NCI-H748 (cell line): ENCODE measurements around the gene MCAT.
A peak's percentile ranks its signal among the peaks of the same experiment; 100 is the strongest.
"Not testable (repeated sequence)": the region's sequence is repeated elsewhere in the genome, so short reads cannot be mapped to it uniquely, and the experiment has no call there.

Source experiments
- DNase-seq: peaks from one replicate; lab custom pipeline; 2025; ENCODE audit not compliant: unreplicated experiment; lab: John Stamatoyannopoulos, UW

Gene MCAT

DNA sequence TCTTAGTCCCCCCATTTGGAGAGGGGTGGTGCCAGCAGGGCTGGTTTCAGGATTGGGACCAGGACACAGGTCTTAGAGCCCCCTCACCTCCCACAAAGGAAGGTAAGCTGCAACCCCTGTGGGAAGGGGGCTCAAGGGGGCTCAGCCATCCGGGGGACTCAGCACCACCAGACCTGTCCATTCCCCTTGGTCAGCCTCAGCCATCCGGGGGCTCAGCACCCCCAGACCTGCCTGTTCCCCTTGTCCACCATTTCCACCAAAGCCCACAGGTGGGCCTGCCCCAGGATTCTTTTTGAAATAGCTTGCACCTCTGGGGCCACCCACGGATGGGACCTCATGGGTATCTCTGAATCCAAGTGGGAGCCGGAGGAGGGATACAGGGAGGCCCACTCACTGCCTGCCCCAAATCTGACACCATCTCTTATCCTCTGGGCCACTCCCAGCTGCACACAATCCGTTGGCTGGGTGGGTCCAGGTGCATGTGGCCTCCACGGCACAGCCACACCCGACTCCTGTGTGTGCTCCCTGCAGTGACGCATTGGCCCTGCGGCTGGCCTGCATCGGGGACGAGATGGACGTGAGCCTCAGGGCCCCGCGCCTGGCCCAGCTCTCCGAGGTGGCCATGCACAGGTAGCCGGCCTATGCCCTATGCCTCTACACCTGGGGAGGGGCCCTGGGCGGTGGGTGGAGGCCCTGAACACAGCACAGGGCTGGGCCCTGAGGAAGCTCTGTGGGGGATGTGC lies 15.9 kb downstream of the MCAT start:
- DNase-seq: peak; percentile 63

DNA sequence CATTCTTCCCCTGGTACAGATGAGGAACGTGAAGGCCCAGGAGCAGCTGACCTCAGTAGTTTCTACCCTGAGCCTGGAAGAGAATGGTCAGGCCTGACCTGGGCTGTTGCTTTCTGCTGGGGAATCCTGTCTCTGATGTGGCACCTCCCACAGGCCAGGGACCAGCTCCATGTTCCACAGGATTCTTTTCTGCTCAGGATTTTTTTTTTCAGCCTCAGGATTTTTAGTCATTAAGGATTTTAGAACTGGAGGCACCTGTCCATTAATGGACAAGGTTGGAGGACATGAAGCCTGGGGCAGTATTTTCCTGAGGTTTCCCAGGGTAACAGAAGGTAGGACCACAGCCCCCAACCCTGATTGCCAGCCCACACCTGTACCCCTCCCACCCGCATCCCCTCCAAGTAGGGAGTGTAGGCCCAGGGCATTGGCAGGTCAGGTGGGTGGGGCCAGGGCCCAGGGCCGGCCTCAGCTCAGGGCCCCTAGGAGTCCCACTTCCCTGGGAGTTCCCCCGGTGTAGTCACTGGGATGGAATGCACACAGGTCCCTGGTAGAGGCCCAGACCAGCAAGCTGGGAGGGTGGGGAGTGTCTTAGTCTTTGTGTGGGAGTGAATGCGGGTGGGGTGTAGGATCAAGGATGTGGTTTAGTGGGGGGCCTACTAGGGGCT lies 16.6 kb downstream of the MCAT start:
- no peak for DNase-seq

DNA sequence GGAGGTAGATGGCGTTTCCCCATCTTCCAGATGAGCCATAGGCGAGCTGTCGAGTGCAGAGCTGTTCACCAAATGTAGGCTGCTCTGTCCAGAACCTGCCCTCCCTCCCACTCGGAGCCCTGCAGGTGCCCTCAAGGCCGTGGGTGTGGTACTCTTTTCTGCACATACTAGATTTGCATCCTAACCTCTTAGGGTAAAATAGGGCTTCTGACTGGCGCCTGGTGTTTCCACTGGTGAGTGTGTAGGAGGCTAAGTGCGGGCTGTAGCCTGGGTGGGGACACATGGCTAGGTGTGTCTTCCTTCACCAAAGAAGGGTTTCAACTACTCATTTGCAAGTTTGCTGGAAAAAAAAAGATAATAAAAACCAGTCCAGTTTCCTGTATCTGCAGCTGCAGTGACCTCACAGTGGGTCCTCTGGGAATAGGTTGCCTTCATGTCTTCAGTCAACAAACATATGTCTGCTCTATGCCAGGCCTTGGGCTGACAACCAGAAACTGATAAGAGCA lies 24.2 kb downstream of the MCAT start:
- DNase-seq: no peak

DNA sequence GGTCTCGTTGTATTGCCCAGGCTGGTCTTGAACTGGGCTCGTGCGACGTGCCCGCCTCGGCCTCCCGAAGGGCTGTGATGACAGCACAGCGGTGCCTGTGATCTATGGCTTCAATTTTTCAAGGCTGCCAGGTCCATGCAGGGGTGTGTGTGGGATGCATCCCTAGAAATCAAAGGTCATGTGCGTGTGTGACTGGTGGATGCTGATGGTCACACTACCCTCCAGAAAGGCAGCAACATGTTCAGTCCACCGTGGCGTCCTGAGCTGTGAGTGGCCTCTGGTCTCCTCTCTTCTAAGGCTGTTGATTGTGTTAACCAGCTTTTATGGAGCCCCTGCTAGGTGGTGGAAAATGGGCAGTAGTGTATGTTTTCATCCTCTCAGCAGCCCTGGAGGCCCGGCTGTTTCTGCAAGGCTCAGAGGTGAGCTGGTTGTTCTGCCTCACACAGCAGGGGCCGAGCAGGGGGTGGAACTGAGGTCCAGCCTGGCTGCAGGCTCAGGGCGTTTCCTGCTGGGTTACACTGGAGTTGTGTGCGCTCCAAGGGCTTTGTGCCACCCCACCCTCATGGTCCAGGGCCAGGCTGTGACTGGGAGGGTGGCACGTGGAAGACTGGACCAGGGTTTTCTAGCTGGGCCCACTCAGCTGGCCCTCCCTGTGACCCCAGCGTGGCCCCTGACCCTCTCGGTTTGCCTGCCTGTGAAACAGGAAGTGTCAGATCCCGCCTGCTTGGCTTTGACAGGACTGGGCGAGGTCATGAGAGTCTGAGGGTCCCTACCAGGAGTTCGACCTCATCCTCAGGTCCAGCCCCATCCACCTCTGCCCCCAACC lies 25.0 kb downstream of the MCAT start:
- DNase-seq: no peak

DNA sequence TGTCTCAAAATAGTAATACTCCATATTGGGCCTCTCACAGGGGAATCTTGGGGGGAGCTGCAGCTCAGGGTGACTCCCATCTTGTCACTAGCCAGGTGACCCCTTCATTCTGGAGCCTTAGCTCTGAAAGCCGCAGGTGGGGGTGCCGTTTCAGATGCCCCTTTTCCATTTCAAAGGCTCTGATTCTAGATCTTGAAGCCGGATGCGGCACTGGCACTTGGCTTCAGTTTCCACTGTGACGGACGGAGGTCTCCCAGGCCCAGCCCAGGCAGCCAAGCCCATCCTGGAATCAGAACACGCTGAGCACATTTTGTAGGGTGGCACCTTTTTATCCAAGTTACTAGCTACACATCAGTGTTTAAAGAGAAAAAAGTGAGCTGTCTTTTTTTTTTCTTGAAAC lies 26.3 kb downstream of the MCAT start:
- no peak for DNase-seq

DNA sequence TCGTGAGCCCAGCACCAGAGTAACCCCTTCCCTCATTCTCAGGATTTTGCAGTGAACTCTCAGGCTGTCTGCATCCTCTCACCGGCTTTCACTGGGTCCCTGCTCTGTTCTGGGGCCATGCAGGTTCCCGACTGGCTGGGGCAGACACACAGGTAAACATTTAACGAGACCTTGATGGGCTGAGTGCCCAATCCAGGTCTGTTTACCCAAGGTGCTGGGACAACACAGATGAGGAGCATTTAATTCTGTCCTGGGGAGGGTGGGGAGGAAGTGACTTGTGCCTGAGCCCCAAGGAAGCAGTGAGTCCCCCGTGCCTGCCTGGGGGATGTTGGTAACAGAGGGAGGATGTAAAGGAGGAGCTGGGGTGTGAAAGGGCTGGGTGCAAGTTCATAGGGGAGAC lies 28.2 kb downstream of the MCAT start:
- DNase-seq: peak; percentile 74

DNA sequence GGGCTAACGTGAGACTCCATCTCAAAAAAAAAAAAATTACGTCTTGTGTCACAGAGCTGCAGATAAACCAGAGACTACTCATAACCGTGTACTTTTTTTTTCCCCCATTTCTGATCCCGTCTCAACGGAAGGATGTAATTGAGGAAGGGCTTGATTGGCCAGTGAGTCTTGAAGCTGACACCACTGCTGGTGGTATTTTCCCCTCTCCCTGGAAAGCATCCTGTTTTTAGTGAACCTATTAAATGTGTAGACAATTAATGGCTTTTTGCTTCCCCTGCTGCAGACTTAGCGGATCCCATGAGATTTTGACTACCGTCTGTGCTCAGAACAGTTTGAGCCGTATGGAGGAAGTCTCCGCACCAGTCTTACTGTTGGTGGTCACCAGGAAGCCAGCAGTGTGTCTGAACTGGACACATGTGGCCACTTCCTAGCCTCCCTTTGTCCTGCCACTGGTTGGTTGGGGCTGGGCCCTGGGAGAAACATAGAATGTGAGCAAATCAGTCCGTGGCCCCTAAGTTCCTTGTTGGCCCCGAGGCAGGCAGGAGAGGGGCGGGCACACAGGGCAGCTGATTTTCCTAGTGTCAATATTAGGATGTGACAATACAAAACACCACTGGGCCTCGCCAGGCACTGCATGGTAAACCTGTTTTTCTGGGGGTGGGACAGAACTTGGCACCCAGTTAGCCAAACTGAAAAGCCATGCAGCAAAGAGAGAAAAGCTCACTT lies 29.5 kb downstream of the MCAT start:
- peak; percentile 69 for DNase-seq

DNA sequence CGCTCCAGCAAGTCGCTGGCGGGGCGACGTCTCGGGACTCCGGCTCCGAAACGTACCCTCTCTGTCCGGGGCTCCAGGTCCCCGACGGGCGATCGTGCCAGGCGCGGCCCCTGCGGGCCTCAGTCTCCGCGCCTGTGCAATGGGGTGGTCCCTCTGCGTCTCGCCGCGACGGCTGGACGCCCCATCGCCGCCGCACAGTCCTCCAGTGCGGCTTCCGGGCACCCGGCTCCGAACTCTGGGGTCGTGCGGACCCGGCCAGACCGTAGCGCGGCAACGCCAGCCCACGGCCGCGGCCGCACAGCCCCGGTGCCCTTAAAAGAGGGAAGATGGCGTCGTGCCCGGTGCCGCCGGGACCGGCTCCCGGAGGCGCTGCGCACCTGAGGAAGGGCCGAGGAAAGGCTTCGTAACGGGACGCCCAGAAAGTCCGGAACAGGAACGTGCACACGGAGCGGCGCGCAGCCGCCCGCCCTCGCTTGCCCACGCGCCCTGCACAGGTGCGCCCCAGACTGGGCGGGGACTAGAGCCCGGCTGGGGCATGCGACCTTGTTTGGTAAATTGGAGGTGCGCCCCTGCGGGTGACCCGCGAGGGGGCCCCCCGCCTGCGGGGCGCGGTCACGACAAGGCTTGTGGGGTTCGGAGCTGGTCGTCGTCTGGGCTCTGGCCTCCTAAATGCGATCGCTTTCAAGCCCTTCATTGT lies 32.1 kb downstream of the MCAT start:
- DNase-seq: peak; percentile 48

DNA sequence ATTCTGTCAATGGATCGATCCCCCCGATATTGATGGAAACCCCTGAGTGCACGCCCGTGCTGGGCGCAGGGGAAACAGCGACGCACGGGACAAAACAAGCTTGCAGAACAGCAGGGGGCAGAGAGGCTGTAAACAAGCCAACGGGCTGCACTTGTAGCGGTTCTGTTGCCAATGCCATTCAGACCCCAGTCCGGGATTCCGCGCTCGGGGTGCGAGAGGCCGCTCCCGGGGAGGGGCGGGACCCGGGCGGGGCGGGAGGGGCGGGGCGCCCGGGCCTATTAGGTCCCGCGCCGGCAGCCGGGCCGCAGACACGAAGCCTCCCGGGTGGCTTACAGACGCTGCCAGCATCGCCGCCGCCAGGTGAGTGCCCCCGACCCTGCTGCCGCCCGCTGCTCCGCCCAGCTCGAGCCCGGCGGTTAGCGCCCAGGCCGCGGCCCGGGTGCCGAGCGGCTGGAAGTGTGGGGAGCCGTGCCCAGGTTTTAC lies 32.7 kb downstream of the MCAT start, which contains the start of gene BIK:
TSS of gene BIK (plus strand) at position 307 of the 483 bp plus-strand sequence. CDS start 13,273 bp downstream, outside the sequence.
- peak; percentile 66 for DNase-seq

DNA sequence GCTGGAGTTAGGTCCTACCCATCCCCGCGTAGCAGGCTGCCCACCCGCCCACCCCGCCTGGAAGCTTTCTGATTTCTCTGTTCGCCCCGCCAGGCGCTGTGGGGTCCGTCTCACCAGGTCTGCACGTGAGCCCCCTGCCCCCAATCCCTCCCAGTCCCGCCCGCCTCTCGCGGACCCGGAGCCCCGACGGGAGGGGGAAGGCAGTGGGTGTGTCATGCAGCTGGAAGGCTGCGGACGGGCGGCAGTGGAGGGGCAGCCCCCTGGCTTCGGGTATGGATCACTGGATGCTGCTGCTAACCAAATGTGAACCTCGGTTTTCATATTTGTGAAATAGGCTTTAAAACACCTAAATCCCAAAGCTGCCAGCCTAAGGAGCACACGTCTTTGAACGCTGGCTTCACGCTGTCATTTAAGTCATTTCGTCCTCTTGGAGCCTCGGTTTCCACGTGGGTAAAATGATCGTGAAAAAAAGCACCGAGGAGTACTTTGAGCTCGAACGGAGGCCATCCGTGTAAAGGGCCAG lies 33.2 kb downstream of the MCAT start:
- peak; percentile 41 for DNase-seq

DNA sequence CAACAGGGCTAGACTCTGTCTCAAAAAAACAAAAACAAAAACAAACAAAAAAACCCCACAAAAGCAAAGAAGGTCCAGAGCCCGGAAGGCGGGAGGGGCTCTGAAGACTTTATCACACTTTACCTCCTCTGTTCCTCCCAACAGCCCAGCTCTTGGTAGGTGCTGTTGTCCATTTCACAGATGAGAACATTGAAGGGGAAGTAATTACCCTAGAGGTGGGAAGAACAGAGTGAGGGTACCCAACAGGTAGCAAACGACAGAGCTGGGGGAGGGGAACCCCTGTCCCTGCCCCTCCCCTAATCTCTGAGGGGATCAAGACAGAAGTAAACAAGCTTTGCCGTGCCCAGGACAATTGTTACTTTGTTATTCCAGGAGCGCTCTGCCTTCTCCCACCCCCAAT lies 33.7 kb downstream of the MCAT start:
- DNase-seq: no peak

DNA sequence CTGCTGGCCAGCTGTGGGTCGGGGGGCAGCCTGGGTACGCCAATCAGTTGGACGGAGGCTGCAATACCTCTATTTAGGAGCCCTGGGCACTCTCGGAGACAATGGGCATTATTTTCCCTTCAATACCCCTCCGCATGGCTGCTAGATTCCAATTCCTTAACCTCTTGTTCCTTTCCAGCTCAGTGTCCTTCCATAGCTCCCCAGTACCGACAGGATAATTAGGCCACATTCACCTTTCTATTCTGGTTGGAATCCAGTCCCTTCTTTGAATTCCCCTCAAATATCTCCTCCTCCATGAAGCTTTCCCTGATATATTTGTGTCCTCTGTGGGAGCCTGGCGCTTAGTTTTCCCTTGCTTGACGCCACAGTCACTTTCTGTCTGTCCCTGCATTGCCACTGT lies 36.9 kb downstream of the MCAT start:
- DNase-seq: no peak

DNA sequence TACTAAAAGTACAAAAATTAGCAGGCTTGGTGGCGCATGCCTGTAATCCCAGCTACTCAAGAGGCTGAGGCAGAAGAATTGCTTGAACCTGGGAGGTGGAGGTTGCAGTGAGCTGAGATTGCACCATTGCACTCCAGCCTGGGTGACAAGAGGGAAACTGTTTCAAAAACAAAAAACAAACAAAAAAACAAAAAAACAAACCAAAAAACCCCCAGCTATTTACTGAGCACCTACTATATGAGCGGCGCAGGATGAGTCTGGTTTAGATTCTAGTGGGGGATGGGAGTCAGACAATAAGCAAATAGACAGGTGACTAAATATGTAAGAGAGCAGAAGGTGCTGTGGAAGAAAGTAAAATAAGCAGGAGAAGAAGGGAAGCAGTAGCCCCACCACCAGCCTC lies 38.2 kb downstream of the MCAT start:
- not testable (repeated sequence) for DNase-seq

DNA sequence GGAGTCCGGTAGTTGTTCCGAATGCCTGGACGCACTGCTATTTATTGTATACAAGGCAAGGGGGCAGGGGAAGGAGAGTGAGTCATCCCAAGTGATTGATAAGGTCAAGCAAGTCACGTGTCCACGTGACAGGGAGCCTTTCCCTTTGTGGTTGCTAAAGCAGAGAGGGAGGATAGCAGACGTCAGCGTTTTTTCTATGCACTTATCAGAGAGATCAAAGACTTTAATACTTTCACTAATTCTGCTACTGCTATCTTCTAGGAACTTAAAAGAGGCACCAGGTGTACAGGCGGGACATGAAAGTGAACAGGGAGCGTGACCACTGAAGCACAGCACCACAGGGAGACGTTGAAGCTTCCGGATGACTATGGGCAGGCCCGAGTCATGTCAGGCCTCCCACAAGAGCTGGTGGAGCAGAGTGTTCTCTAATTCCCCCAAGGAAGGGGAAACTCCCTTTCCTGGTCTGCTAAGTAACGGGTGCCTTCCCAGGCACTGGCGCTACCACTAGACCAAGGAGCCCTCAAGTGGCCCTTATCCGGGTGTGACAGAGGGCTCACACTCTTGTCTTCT lies 39.1 kb downstream of the MCAT start:
- DNase-seq: not testable (repeated sequence)

DNA sequence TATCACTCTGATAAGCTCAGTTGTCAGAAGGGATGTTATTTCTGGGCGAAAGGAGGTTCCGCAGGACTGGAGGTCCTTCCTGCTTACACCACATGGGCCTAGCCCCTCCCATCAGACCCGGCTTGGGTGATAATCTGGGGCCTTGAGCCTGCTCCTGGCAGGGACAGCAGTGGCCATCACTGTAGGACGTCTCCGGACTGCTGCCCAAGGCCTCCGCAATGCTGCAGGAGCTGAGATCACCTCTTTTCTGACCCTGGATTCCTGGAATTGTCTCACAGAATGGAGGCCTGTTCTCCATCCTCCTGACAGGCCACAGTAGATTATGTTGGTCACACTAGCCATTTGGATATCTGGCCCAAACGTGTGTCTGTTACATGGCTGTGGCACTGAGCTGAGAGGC lies 41.9 kb downstream of the MCAT start:
- no peak for DNase-seq

DNA sequence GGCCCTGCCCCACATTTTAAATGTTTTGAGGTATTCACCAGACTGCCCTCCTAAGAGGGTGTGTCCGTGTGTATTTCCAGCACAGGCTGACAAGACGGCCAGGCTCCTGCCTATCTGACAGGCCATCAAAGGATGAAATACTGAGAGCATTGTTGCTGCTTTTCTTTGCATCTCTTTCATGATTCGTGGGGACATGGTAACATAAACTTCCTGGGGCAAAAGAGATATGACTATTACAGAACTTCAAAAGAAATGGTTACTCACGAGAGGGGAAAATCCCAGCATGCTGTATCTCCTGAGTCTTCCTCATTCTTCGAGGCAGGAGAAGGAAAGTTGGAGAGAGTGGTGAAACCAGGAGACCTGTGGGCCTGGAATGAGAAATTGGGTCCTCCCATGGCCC lies 43.0 kb downstream of the MCAT start:
- no peak for DNase-seq

DNA sequence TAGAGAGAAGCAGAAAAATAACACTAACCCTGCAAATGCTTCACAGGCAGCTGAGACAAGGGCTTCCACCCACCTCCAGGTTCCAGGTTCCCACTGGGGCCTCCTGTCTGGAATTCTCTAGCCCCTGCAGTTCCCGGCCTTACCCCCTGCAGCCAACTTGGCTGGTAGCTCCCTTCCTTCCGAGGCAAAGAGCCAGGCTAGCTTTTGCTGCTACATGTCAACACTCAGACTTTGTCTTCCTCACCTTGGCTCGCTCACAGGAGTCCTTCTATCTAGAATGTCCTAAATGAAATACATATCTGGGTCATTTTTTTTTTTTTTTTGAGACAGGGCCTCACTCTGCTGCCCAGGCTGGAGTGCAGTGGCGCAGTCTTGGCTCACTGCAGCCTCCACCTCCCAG lies 44.1 kb downstream of the MCAT start:
- DNase-seq: no peak

DNA sequence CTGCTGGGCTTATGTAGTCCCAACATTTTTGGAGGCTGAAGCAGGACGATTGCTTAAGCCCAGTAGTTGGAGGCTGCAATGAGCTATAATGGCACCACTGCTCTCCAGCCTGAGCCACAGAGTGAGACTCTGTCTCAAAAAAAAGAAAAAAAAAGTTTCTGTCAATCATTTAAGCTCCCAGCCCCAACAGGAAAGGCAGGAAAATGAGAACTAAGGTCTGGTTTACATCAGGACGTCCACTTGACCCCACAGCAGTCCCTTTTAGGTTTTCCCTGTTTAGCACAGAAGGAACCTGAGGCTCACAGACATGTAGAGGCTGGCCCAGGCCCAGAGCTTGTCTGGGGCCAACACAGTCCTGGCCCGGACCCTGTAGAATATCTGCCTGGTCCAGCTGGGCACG lies 44.8 kb downstream of the MCAT start:
- no peak for DNase-seq

DNA sequence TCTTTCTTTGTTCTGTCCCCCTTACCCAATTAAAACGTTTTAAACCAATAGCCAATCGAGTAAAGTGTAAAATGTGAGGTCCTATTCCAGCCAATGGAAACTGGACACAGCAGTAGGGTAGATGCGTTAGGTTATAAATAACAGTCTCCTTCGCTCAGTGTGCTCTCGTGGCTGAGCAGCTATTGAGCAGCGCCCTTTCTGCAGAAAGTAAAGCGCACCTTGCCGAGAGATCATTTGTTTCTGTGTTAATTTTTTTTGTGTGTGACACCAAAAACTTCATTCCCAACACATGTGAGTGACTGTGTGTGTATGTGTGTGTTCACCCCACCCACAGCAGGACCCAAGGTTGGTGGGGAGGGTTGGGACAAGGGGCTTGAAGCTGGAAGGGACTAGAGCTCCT lies 46.8 kb downstream of the MCAT start:
- DNase-seq: no peak

DNA sequence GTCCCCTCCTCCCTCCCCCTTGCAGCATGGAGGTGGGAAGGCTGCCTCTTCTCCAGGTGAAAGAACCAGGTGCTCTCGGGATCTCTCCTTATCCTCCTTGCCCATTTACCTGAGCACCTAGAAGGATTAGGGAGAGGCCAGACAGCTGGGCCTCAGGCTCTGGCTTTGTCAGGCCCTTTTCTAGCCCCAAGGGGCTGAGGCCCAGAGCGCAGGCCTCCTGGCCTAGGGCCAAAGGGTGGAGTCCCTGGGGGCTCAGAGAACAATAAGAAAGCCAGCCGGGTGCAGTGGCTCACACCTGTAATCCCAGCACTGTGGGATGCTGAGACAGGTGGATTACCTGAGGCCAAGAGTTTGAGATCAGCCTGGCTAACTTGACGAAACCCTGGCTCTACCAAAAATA lies 48.6 kb downstream of the MCAT start:
- DNase-seq: no peak
